HepG2 (cell line): Measurements from ENCODE around the gene ZNF414. TPM values are rescaled to one million over a fixed set of nuclear protein-coding genes. Genes with fewer than 3 reads are reported as not detected.

Source experiments
- CEBPG ChIP-seq: IDR thresholded peaks from 2 replicates; pipeline ENCODE4 v1.6.1; 2016
- CENPX ChIP-seq: sonication (generic); formaldehyde crosslinking; IDR thresholded peaks from 2 replicates; pipeline ENCODE4 v1.9.0; 2021; ENCODE audit warnings: mild to moderate bottlenecking, missing genetic modification reagents, moderate library complexity
- CREB1 ChIP-seq, 2 experiments: fragments of 450-650 bp in 1 of 2; IDR thresholded peaks; 2 replicates each; pipeline ENCODE4 v1.6.1; 2016 to 2017; ENCODE audit warnings: control low read depth in 1 of 2, mild to moderate bottlenecking in 1 of 2, missing compliant biosample characterization in 1 of 2, missing genetic modification characterization in 1 of 2
- ERF ChIP-seq: IDR thresholded peaks from 2 replicates; pipeline ENCODE4 v1.6.1; 2018; ENCODE audit warnings: missing biosample characterization, missing genetic modification reagents
- FOXC1 ChIP-seq: sonication (generic); formaldehyde crosslinking; IDR thresholded peaks from 2 replicates; pipeline ENCODE4 v1.8.0; 2022; ENCODE audit warnings: mild to moderate bottlenecking, missing genetic modification reagents, borderline replicate concordance
- FOXO1 ChIP-seq: sonication (generic); formaldehyde crosslinking; IDR thresholded peaks from 2 replicates; pipeline ENCODE4 v1.4.0; 2020; ENCODE audit warnings: missing genetic modification reagents
- HES4 ChIP-seq: sonication (generic); formaldehyde crosslinking; IDR thresholded peaks from 2 replicates; pipeline ENCODE4 v1.9.0; 2021; ENCODE audit warnings: mild to moderate bottlenecking, missing genetic modification reagents, borderline replicate concordance
- MIER2 ChIP-seq: IDR thresholded peaks from 2 replicates; pipeline ENCODE4 v1.6.1; 2016; ENCODE audit warnings: missing biosample characterization, missing genetic modification reagents
- NFE2L2 ChIP-seq: fragments of 150-350 bp; IDR thresholded peaks from 2 replicates; pipeline ENCODE4 v1.6.1; 2014; ENCODE audit warnings: low read length
- NRL ChIP-seq: sonication (generic); formaldehyde crosslinking; IDR thresholded peaks from 2 replicates; pipeline ENCODE4 v1.5.0; 2020; ENCODE audit warnings: missing genetic modification reagents, mild to moderate bottlenecking, moderate library complexity, borderline replicate concordance
- PREB ChIP-seq: sonication (generic); formaldehyde crosslinking; IDR thresholded peaks from 2 replicates; pipeline ENCODE4 v1.4.0; 2020; ENCODE audit warnings: missing genetic modification reagents
- RAD51 ChIP-seq: fragments of 450-650 bp; IDR thresholded peaks from 2 replicates; pipeline ENCODE4 v1.6.1; 2016; ENCODE audit warnings: borderline replicate concordance
- RFX5 ChIP-seq: IDR thresholded peaks from 2 replicates; pipeline ENCODE4 v1.6.1; 2011; ENCODE audit warnings: low read depth, low read length, improper control_type of control experiment
- TBP ChIP-seq: sonication (generic); formaldehyde crosslinking; IDR thresholded peaks from 2 replicates; pipeline ENCODE4 v1.5.0; 2020; ENCODE audit warnings: missing genetic modification reagents
- TERF1 ChIP-seq: sonication (generic); formaldehyde crosslinking; IDR thresholded peaks from 2 replicates; pipeline ENCODE4 v1.8.0; 2022; ENCODE audit warnings: mild to moderate bottlenecking, missing genetic modification reagents, moderate library complexity
- YEATS2 ChIP-seq: sonication (generic); formaldehyde crosslinking; IDR thresholded peaks from 2 replicates; pipeline ENCODE4 v1.4.0; 2020; ENCODE audit warnings: missing genetic modification reagents, borderline replicate concordance
- ZFP91 ChIP-seq: sonication (generic); formaldehyde crosslinking; IDR thresholded peaks from 2 replicates; pipeline ENCODE4 v1.9.0; 2022; ENCODE audit warnings: missing genetic modification reagents, mild to moderate bottlenecking, borderline replicate concordance
- ZNF20 ChIP-seq: sonication (generic); formaldehyde crosslinking; IDR thresholded peaks from 2 replicates; pipeline ENCODE4 v1.4.0; 2020; ENCODE audit warnings: mild to moderate bottlenecking, moderate library complexity, missing genetic modification reagents
- ZNF263 ChIP-seq: sonication (generic); formaldehyde crosslinking; IDR thresholded peaks from 2 replicates; pipeline ENCODE4 v1.4.0; 2020; ENCODE audit warnings: missing genetic modification reagents
- ZNF468 ChIP-seq: sonication (generic); formaldehyde crosslinking; IDR thresholded peaks from 2 replicates; pipeline ENCODE4 v1.8.0; 2022; ENCODE audit warnings: mild to moderate bottlenecking, moderate library complexity, missing genetic modification reagents
- ZNF556 ChIP-seq: sonication (generic); formaldehyde crosslinking; IDR thresholded peaks from 2 replicates; pipeline ENCODE4 v1.4.0; 2020; ENCODE audit warnings: mild to moderate bottlenecking, missing genetic modification reagents, borderline replicate concordance
- ZNF776 ChIP-seq: sonication (generic); formaldehyde crosslinking; IDR thresholded peaks from 2 replicates; pipeline ENCODE4 v1.4.0; 2020; ENCODE audit warnings: mild to moderate bottlenecking, missing genetic modification reagents
- ZNF780A ChIP-seq: sonication (generic); formaldehyde crosslinking; IDR thresholded peaks from 2 replicates; pipeline ENCODE4 v1.8.0; 2022; ENCODE audit warnings: mild to moderate bottlenecking, missing genetic modification reagents, moderate library complexity
- ZZZ3 ChIP-seq: sonication (generic); formaldehyde crosslinking; IDR thresholded peaks from 2 replicates; pipeline ENCODE4 v1.4.0; 2020; ENCODE audit warnings: missing genetic modification reagents, mild to moderate bottlenecking, borderline replicate concordance
- polyA plus RNA-seq, 8 experiments: library from polyadenylated mRNA; depleted of rRNA in 3 of 8; stranded (reverse) in 7 of 8; unstranded in 1 of 8; fragments of >200 nt; fragmentation: Illumina TruSeq in 4 of 8; extraction: Trizol in 4 of 8; gene quantifications; 2 replicates each; pipeline versions ENCODE4 v1.2.1 to v1.2.3, GENCODE V29; 2011 to 2016; ENCODE audit warnings: low read depth in 4 of 8, missing spikeins in 1 of 8, mixed read lengths in 1 of 8; ENCODE audit not compliant: insufficient read depth in 1 of 8
- total RNA-seq, 5 experiments: library from RNA; depleted of rRNA; stranded (reverse); fragments of >200 nt; fragmentation: Illumina TruSeq; extraction: Trizol; gene quantifications; 2 replicates each; pipeline ENCODE4 v1.2.3, GENCODE V29; 2016; ENCODE audit warnings: low read depth in 1 of 5
- TF ChIP-seq, protein P1 (sequence below): IDR thresholded peaks from 2 replicates; pipeline ENCODE4 v1.6.1; 2016; ENCODE audit warnings: missing biosample characterization, missing genetic modification reagents, low read depth

ZNF414 gene
- total and polyA plus RNA-seq, 2 of the 13 experiments (the other 11 are each of a cell fraction or from before 2014, with no cell fraction given) = 2.5 to 4.0 TPM

DNA sequence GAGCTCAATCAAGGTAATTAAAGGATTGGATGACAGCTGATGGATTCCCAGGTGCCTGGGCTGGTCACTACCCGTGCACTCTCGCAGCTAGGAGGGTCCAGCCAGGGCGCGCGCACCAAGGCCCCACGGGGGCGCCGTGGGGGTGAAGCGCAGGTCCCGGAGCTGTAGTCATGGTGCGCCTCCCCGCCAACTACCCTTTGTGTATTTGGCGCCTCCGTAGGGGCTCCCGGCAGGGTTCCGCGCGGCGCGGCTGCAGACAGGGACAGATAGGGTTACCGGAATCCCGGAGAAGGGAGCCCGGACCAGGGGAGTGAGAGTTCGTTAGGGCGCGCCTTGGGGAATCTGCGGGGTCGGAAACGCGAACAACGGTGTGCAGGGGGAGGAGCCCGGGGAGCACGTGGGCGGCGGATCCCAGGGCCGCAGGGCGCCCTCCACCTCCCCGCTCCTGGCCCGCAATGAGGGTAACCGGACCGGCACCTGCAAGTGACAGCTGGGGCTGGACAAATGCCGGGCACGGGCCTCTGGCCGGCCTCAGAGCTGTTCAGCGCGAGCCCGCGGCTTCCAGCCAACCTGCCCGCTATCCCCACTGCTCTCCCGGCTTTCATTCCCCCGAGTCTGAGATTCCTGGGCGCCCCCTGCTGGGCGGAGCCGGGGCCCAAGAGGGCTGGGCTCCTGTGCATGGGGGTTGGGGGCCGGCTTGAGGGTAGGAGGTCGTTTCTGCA, 8.1 kb downstream of the ZNF414 start (continued):
- TF ChIP-seq ZFP91 (peak; percentile 81; the same call in 1 of the 2 replicates), YEATS2 (CRISPR knock-in tag) (no peak), ZNF263 (CRISPR knock-in tag) (peak; percentile 95), ZNF468 (CRISPR knock-in tag) (no peak), RAD51 (no peak), MIER2 (no peak), HES4 (CRISPR knock-in tag) (no peak), ZNF776 (CRISPR knock-in tag) (no peak; the same call in 1 of the 2 replicates), ZNF20 (CRISPR knock-in tag) (no peak), ZZZ3 (CRISPR knock-in tag) (no peak), FOXC1 (CRISPR knock-in tag) (peak; percentile 65; the same call in 1 of the 2 replicates), CEBPG (CRISPR knock-in tag) (no peak), NRL (peak; percentile 38; the same call in 1 of the 2 replicates), TBP (CRISPR knock-in tag) (no peak), ZNF556 (CRISPR knock-in tag) (no peak; the same call in 1 of the 2 replicates), TERF1 (CRISPR knock-in tag) (no peak), NFE2L2 (no peak), CREB1 (IDR thresholded peaks at IDR 0.05) (no peak), CREB1 (CRISPR knock-in tag; IDR thresholded peaks at IDR 0.05) (no peak), CENPX (CRISPR knock-in tag) (no peak), ERF (CRISPR knock-in tag) (peak; percentile 59; the same call in 1 of the 2 replicates), FOXO1 (no peak), PREB (CRISPR knock-in tag) (no peak), ZNF780A (CRISPR knock-in tag) (0 out of 2 replicates have a peak, but pooled peaks have one; percentile 14), RFX5 (no peak)
- TF ChIP-seq, protein P1, sequence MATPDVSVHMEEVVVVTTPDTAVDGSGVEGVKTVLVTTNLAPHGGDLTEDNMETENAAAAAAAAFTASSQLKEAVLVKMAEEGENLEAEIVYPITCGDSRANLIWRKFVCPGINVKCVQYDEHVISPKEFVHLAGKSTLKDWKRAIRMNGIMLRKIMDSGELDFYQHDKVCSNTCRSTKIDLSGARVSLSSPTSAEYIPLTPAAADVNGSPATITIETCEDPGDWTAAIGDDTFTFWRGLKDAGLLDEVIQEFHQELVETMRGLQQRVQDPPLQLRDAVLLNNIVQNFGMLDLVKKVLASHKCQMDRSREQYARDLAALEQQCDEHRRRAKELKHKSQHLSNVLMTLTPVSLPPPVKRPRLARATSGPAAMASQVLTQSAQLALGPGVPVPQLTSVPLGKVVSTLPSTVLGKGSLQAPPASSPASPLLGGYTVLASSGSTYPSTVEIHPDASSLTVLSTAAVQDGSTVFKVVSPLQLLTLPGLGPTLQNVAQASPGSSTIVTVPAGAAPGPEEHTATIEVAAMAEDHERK (CRISPR knock-in tag) = no peak
